ENCODE measurements around the gene MSI2. TPM values are rescaled to one million over a fixed set of nuclear protein-coding genes. Genes with fewer than 3 reads are reported as not detected.
A peak's percentile ranks its signal among the peaks of the same experiment; 100 is the strongest.

The MSI2 gene
- polyA plus RNA-seq, 4 donors = 85.9 to 104 (median 97.5) TPM

- no peak for DNase-seq (ENCODE audit: low read depth in 4 of 4, low spot score in 2 of 4)
Measured at GRCh38 chr17:57665128-57665527, 408.8 kb downstream of the MSI2 start.

GRCh38 chr17:57665696-57666095, 409.4 kb downstream of the MSI2 start:
- DNase-seq (ENCODE audit: low read depth in 4 of 4, low spot score in 2 of 4) = no peak

GRCh38 chr17:57666201-57666870, 410.0 kb downstream of the MSI2 start:
- DNase-seq (ENCODE audit: low read depth in 4 of 4, low spot score in 2 of 4) = no peak

GRCh38 chr17:57666946-57667345, 410.6 kb downstream of the MSI2 start:
- DNase-seq (ENCODE audit: low read depth in 4 of 4, low spot score in 2 of 4) = no peak

- no peak for DNase-seq (ENCODE audit: low read depth in 4 of 4, low spot score in 2 of 4)
Measured at GRCh38 chr17:57667461-57667923, 411.2 kb downstream of the MSI2 start.

- no peak for DNase-seq (ENCODE audit: low read depth in 4 of 4, low spot score in 2 of 4)
Measured at GRCh38 chr17:57668332-57668731, 412.0 kb downstream of the MSI2 start.

GRCh38 chr17:57669671-57670529, 413.6 kb downstream of the MSI2 start:
- DNase-seq (ENCODE audit: low read depth in 4 of 4, low spot score in 2 of 4) = no peak

- no peak for DNase-seq (ENCODE audit: low read depth in 4 of 4, low spot score in 2 of 4)
Measured at GRCh38 chr17:57670769-57671569, 414.6 kb downstream of the MSI2 start.

- DNase-seq (ENCODE audit: low read depth in 4 of 4, low spot score in 2 of 4) = peak; percentile 51 to 67 (median 60)
Measured at GRCh38 chr17:57671667-57672632, 415.6 kb downstream of the MSI2 start.

- DNase-seq (ENCODE audit: low read depth in 4 of 4, low spot score in 2 of 4) = no peak
Measured at GRCh38 chr17:57672971-57673370, 416.6 kb downstream of the MSI2 start.

GRCh38 chr17:57674894-57675293, 418.6 kb downstream of the MSI2 start:
- no peak for DNase-seq (ENCODE audit: low read depth in 4 of 4, low spot score in 2 of 4)

GRCh38 chr17:57675427-57676387, 419.4 kb downstream of the MSI2 start:
- no peak for DNase-seq (ENCODE audit: low read depth in 4 of 4, low spot score in 2 of 4)

GRCh38 chr17:57676543-57676942, 420.2 kb downstream of the MSI2 start:
- DNase-seq (ENCODE audit: low read depth in 4 of 4, low spot score in 2 of 4) = no peak

- no peak for DNase-seq (ENCODE audit: low read depth in 4 of 4, low spot score in 2 of 4)
Measured at GRCh38 chr17:57677301-57677700, 421.0 kb downstream of the MSI2 start.

GRCh38 chr17:57677858-57678257, 421.5 kb downstream of the MSI2 start:
- no peak for DNase-seq (ENCODE audit: low read depth in 4 of 4, low spot score in 2 of 4)

GRCh38 chr17:57678393-57678792, 422.1 kb downstream of the MSI2 start:
- no peak for DNase-seq (ENCODE audit: low read depth in 4 of 4, low spot score in 2 of 4)

GRCh38 chr17:57679356-57679755, 423.0 kb downstream of the MSI2 start:
- DNase-seq (ENCODE audit: low read depth in 4 of 4, low spot score in 2 of 4) = no peak

GRCh38 chr17:57679906-57680695, 423.8 kb downstream of the MSI2 start:
- no peak for DNase-seq (ENCODE audit: low read depth in 4 of 4, low spot score in 2 of 4)

Measured in left renal cortex interstitium (tissue), 4 donors.